Hepatocyte (in vitro differentiated cells): ENCODE measurements around the gene PPP2R2C. TPM values are rescaled to one million over a fixed set of nuclear protein-coding genes. Genes with fewer than 3 reads are reported as not detected.

ENCODE experiments used
- DNase-seq: peaks from one replicate; pipeline ENCODE4 v3.0.0-alpha.2; 2016; ENCODE audit warnings: low spot score
- H2AFZ ChIP-seq: fragments of 200-600 bp; sonication (generic); 2 replicates; pipeline ENCODE4 v1.6.0; 2016; ENCODE audit warnings: antibody characterized with exemption, mild to moderate bottlenecking
- H3K27ac ChIP-seq: fragments of 200-600 bp; sonication (generic); 2 replicates; pipeline ENCODE4 v1.5.1; 2016; ENCODE audit warnings: mild to moderate bottlenecking
- H3K27me3 ChIP-seq: fragments of 200-600 bp; sonication (generic); 2 replicates; pipeline ENCODE4 v1.6.1; 2016
- H3K36me3 ChIP-seq: fragments of 200-600 bp; sonication (generic); replicated peaks from 2 replicates; pipeline ENCODE4 v1.5.1; 2016; ENCODE audit warnings: low read depth; ENCODE audit not compliant: insufficient read depth
- H3K4me1 ChIP-seq: fragments of 200-600 bp; sonication (generic); 2 replicates; pipeline ENCODE4 v1.5.1; 2016; ENCODE audit warnings: mild to moderate bottlenecking, moderate library complexity; ENCODE audit not compliant: insufficient read depth
- H3K4me2 ChIP-seq: fragments of 200-600 bp; sonication (generic); 2 replicates; pipeline ENCODE4 v1.6.0; 2016
- H3K4me3 ChIP-seq: fragments of 200-600 bp; sonication (generic); 2 replicates; pipeline ENCODE4 v1.5.1; 2016; ENCODE audit warnings: mild to moderate bottlenecking
- H3K79me2 ChIP-seq: fragments of 200-600 bp; sonication (generic); 2 replicates; pipeline ENCODE4 v1.6.0; 2017; ENCODE audit warnings: mild to moderate bottlenecking
- H3K9me2 ChIP-seq: fragments of 200-600 bp; sonication (generic); replicated peaks from 2 replicates; pipeline ENCODE4 v1.6.0; 2017; ENCODE audit warnings: mild to moderate bottlenecking; ENCODE audit not compliant: insufficient read depth
- H3K9me3 ChIP-seq: fragments of 200-600 bp; sonication (generic); 2 replicates; pipeline ENCODE4 v1.5.1; 2016; ENCODE audit warnings: low read depth, mild to moderate bottlenecking
- H4K20me1 ChIP-seq: fragments of 200-600 bp; sonication (generic); 2 replicates; pipeline ENCODE4 v1.6.0; 2016; ENCODE audit warnings: mild to moderate bottlenecking; ENCODE audit not compliant: insufficient read depth, poor library complexity, severe bottlenecking
- EZH2 ChIP-seq: fragments of 200-600 bp; sonication (generic); IDR thresholded peaks from 2 replicates; pipeline ENCODE4 v1.6.1; 2016; ENCODE audit warnings: antibody characterized with exemption, mild to moderate bottlenecking, borderline replicate concordance
- EZH2phosphoT487 ChIP-seq: fragments of 200-600 bp; sonication (generic); IDR thresholded peaks from one replicate; pipeline ENCODE4 v1.6.1; 2018; ENCODE audit warnings: antibody characterized with exemption, mild to moderate bottlenecking, low read depth, moderate library complexity; ENCODE audit not compliant: unreplicated experiment, severe bottlenecking
- WGBS: methylation state at CpG from one replicate; pipeline ENCODE4 v1.1.6; 2016; ENCODE audit warnings: low lambda C conversion rate; ENCODE audit errors: missing lambda C conversion rate; 5-methylcytosine and 5-hydroxymethylcytosine counted together
- polyA plus RNA-seq: library from polyadenylated mRNA; unstranded; fragments of >200 nt; fragmentation: Nextera tagmentation; extraction: Ambion mirVana; gene quantifications from 2 replicates; pipeline ENCODE4 v1.2.1, GENCODE V29; 2016
- total RNA-seq: library from RNA; depleted of rRNA; stranded (reverse); fragments of >200 nt; gene quantifications from 2 replicates; pipeline ENCODE4 v1.2.3, GENCODE V29; 2014
- TF ChIP-seq, protein P1 (sequence below): fragments of 200-600 bp; sonication (generic); IDR thresholded peaks from 2 replicates; pipeline ENCODE4 v1.5.1; 2016; ENCODE audit warnings: antibody characterized with exemption, mild to moderate bottlenecking; ENCODE audit not compliant: poor library complexity

Gene PPP2R2C
- total and polyA plus RNA-seq, 2 experiments from 2014 or later: 0.35 to 0.67 TPM

DNA sequence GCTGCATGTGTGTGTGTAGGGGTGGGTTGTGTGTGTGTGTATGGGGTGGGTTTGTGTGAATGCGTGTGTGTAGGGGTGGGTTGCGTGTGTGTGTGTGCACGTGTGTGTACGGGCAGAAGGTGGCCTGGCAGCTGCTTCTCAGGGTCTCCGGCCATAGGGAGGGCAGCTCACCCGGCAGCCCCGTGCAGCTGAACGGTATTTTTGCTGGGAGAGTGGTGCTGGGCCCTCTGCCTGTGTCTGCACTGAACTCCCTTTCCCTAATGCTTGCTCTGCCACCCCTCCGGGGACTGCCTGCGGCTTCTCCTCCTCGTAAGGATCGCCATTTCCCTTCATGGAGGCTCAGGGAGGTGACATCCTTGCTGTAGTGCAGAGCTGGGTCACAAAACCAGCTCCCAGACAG is 172.5 kb downstream of the PPP2R2C start:
- no peak for DNase-seq
- H2AFZ ChIP-seq: no peak overlapping the region
- H4K20me1 ChIP-seq: no peaks in the 10 kb centered on the region
- H3K36me3 ChIP-seq: no peaks in the 10 kb centered on the region
- no peaks in the 10 kb centered on the region for H3K9me2 ChIP-seq
- no peak overlapping the region for H3K4me2 ChIP-seq
- 96% methylated on average over 7 of the region's 12 CpGs for WGBS
- no peak overlapping the region for H3K27ac ChIP-seq
- no peak for TF ChIP-seq EZH2
- TF ChIP-seq EZH2phosphoT487: no peak
- TF ChIP-seq, protein P1, sequence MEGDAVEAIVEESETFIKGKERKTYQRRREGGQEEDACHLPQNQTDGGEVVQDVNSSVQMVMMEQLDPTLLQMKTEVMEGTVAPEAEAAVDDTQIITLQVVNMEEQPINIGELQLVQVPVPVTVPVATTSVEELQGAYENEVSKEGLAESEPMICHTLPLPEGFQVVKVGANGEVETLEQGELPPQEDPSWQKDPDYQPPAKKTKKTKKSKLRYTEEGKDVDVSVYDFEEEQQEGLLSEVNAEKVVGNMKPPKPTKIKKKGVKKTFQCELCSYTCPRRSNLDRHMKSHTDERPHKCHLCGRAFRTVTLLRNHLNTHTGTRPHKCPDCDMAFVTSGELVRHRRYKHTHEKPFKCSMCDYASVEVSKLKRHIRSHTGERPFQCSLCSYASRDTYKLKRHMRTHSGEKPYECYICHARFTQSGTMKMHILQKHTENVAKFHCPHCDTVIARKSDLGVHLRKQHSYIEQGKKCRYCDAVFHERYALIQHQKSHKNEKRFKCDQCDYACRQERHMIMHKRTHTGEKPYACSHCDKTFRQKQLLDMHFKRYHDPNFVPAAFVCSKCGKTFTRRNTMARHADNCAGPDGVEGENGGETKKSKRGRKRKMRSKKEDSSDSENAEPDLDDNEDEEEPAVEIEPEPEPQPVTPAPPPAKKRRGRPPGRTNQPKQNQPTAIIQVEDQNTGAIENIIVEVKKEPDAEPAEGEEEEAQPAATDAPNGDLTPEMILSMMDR: no peak
- H3K27me3 ChIP-seq: no peaks in the 10 kb centered on the region
- H3K9me3 ChIP-seq: no peaks in the 10 kb centered on the region
- no peaks in the 10 kb centered on the region for H3K79me2 ChIP-seq
- no peak overlapping the region for H3K4me3 ChIP-seq
- no peaks in the 10 kb centered on the region for H3K4me1 ChIP-seq

DNA sequence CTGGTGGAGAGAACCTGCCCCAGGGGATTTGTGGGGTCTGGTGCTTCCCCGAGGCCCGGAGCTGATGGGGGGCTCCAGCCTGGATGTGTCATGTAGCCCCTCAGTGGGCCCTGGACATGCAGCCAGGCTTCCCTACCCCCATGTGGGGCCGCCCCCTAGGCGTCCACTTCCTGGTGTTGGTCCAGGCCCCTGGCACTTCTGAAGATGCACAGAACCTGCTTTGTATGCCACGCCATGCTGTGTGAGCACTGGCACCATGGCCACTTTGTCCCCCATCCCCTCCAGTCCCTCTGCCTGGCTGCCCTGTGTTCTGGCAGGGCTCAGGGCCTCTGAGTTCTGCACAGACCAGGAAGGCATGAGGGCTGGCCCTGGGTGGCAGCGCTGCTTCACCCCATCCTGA is 173.6 kb downstream of the PPP2R2C start:
- Histone ChIP-seq H3K4me3 (no peak overlapping the region), H4K20me1 (no peaks in the 10 kb centered on the region), H3K79me2 (no peaks in the 10 kb centered on the region), H3K4me2 (no peak overlapping the region), H3K9me3 (no peaks in the 10 kb centered on the region), H3K36me3 (no peaks in the 10 kb centered on the region), H3K9me2 (no peaks in the 10 kb centered on the region), H3K27ac (no peak overlapping the region), H2AFZ (no peak overlapping the region), H3K27me3 (no peaks in the 10 kb centered on the region), H3K4me1 (no peaks in the 10 kb centered on the region)
- TF ChIP-seq EZH2phosphoT487: no peak
- TF ChIP-seq EZH2: no peak
- TF ChIP-seq, protein P1: no peak
- 94% methylated on average over 5 of the region's 6 CpGs for WGBS
- DNase-seq: no peak

DNA sequence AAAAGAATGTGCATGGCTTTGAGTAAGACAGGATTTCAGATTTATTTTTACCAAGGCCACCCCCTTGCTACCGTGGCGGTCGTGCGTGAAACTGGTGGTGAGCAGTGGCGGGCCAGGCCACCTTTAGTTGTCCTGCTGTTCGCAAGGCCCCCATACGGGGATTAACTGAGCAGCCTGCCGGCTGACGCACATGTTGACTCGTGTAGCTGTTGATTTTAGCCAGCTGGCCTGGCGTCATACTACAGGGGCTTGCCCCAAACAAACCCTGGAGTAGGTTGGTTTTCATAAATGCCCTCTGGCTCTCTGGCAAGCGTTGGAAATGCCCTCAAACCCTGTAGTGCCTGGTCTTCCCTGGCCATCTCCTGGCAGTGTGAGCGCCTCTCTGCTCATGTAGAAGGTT is 174.4 kb downstream of the PPP2R2C start:
- H3K9me2 ChIP-seq: no peaks in the 10 kb centered on the region
- no peak overlapping the region for H3K4me2 ChIP-seq
- TF ChIP-seq, protein P1: no peak
- TF ChIP-seq EZH2 (no peak), EZH2phosphoT487 (no peak)
- no peaks in the 10 kb centered on the region for H3K27me3 ChIP-seq
- no peak overlapping the region for H2AFZ ChIP-seq
- DNase-seq: no peak
- no peaks in the 10 kb centered on the region for H3K79me2 ChIP-seq
- H3K4me1 ChIP-seq: no peaks in the 10 kb centered on the region
- WGBS: 76% methylated on average over 13 of the region's 13 CpGs
- no peaks in the 10 kb centered on the region for H4K20me1 ChIP-seq
- H3K9me3 ChIP-seq: no peaks in the 10 kb centered on the region
- H3K27ac ChIP-seq: peak overlapping the region; percentile 34
- no peak overlapping the region for H3K4me3 ChIP-seq
- H3K36me3 ChIP-seq: no peaks in the 10 kb centered on the region

DNA sequence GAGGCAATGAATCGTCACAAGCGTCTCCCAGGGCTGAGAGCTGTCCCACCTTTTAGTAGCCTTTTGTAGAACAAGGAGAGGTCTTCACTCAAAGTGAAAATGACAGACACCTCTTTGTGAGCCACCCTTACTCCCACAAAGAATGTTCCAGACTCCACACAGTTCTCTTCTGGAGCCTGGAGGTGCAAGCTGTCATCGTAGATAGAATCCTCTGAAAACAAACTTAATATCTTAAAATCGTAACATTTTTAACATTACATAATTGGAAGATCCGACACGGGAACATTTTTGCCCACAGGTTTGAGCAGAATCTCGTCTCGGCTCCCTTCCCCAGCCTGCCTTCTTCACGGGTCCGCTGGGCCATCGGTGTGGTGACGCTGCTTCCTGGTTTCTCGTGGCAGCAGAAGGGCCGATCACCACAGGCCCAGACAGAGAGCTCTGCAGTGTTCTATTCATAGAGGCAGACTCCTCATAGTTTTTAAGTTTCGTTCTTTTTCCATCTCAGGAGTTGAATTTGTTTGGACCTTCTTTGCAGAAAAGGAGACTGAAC is 175.1 kb downstream of the PPP2R2C start:
- H3K27ac ChIP-seq: peak overlapping the region; percentile 34

More for the DNA sequence above, 175.1 kb downstream of the PPP2R2C start:
- H3K27me3 ChIP-seq: no peaks in the 10 kb centered on the region
- H3K4me2 ChIP-seq: no peak overlapping the region
- H3K4me1 ChIP-seq: no peaks in the 10 kb centered on the region
- no peak overlapping the region for H2AFZ ChIP-seq
- H3K36me3 ChIP-seq: no peaks in the 10 kb centered on the region
- DNase-seq: no peak
- H3K4me3 ChIP-seq: no peak overlapping the region
- WGBS: 89% methylated on average over 15 of the region's 15 CpGs
- no peaks in the 10 kb centered on the region for H3K9me2 ChIP-seq
- no peaks in the 10 kb centered on the region for H3K79me2 ChIP-seq
- TF ChIP-seq EZH2 (no peak), EZH2phosphoT487 (no peak)
- TF ChIP-seq, protein P1: no peak
- no peaks in the 10 kb centered on the region for H3K9me3 ChIP-seq
- no peaks in the 10 kb centered on the region for H4K20me1 ChIP-seq
